Esophagus muscularis mucosa (tissue), 4 donors: ENCODE measurements around the gene RHOBTB1. TPM values are rescaled to one million over a fixed set of nuclear protein-coding genes. Genes with fewer than 3 reads are reported as not detected.
"Not testable (repeated sequence)": the region's sequence is repeated elsewhere in the genome, so short reads cannot be mapped to it uniquely, and the experiment has no call there.

ENCODE experiments used
- DNase-seq: peaks from one replicate; pipeline ENCODE4 v3.0.0-alpha.2; 2017; ENCODE audit errors: extremely low spot score
- H3K27ac ChIP-seq, 4 donors: fragments of 200-600 bp; sonication (generic); replicated peaks in 1 of 4; 1 replicate in 3 of 4; 2 replicates in 1 of 4; pipeline ENCODE4 v1.5.1; 2016 to 2019; ENCODE audit warnings: mild to moderate bottlenecking in 1 of 4
- H3K27me3 ChIP-seq, 4 donors: fragments of 200-600 bp; sonication (generic); one replicate each; pipeline versions ENCODE4 v1.5.1 to v1.6.0; 2016 to 2019
- H3K36me3 ChIP-seq, 4 donors: fragments of 200-600 bp; sonication (generic); one replicate each; pipeline ENCODE4 v1.5.1; 2016 to 2019
- H3K4me1 ChIP-seq, 4 donors: fragments of 200-600 bp; sonication (generic); one replicate each; pipeline ENCODE4 v1.5.1; 2016 to 2019
- H3K4me3 ChIP-seq, 4 donors: fragments of 200-600 bp; sonication (generic); 1 replicate in 2 of 4; 2 replicates in 2 of 4; pipeline ENCODE4 v1.5.1; 2016 to 2019; ENCODE audit warnings: mild to moderate bottlenecking in 4 of 4, moderate library complexity in 1 of 4
- H3K9me3 ChIP-seq, 4 donors: fragments of 200-600 bp; sonication (generic); 1 replicate in 3 of 4; 2 replicates in 1 of 4; pipeline ENCODE4 v1.5.1; 2016 to 2019
- EP300 ChIP-seq: sonication (generic); formaldehyde crosslinking; IDR thresholded peaks from one replicate; pipeline ENCODE4 v1.6.1; 2017; ENCODE audit warnings: antibody characterized with exemption
- POLR2A ChIP-seq: fragments of 450-650 bp; IDR thresholded peaks from one replicate; pipeline ENCODE4 v1.6.1; 2017; ENCODE audit warnings: antibody characterized with exemption, moderate library complexity, mild to moderate bottlenecking, low read depth
- POLR2AphosphoS5 ChIP-seq, 2 donors: sonication (generic); formaldehyde crosslinking; IDR thresholded peaks; one replicate each; pipeline ENCODE4 v1.6.1; 2017; ENCODE audit warnings: antibody characterized with exemption in 2 of 2
- WGBS: methylation state at CpG from one replicate; pipeline ENCODE4 v1.1.5; 2018; 5-methylcytosine and 5-hydroxymethylcytosine counted together
- intact Hi-C: fragments of 100-400 bp; cut with DNase I; formaldehyde crosslinking; loops from one replicate; pipeline ENCODE4 v1.15.1; 2023
- total RNA-seq, 4 donors: library from RNA; depleted of rRNA; stranded (reverse); fragments of >200 nt; gene quantifications; one replicate each; pipeline versions ENCODE4 v1.1.0 to v1.2.1, GENCODE V29; 2016
- TF ChIP-seq, protein P1 (sequence below), 3 experiments: fragments of 200-600 bp in 2 of 3; fragments of 450-650 bp in 1 of 3; sonication (generic) in 2 of 3; IDR thresholded peaks; one replicate each; pipeline ENCODE4 v1.5.1; 2017 to 2019; ENCODE audit warnings: antibody characterized with exemption in 3 of 3, mild to moderate bottlenecking in 2 of 3, moderate library complexity in 1 of 3

Gene RHOBTB1
- total RNA-seq, 4 donors from 2014 or later: 16.7 to 39.2 (median 20.1) TPM

- DNase-seq: no peak
- H3K27me3 ChIP-seq: no peaks in the 10 kb centered on the region
- H3K4me3 ChIP-seq: no peak overlapping the region
- H3K4me1 ChIP-seq: no peaks in the 10 kb centered on the region
- intact Hi-C loops: no loop called here
- H3K9me3 ChIP-seq: peaks cover 0 to 4% (median 0%) of the 10 kb centered on the region in 4 donors
- WGBS: 100% methylated on average over 1 of the region's 1 CpG
- no peak for TF ChIP-seq POLR2A
- no peak for TF ChIP-seq EP300
- TF ChIP-seq, protein P1, sequence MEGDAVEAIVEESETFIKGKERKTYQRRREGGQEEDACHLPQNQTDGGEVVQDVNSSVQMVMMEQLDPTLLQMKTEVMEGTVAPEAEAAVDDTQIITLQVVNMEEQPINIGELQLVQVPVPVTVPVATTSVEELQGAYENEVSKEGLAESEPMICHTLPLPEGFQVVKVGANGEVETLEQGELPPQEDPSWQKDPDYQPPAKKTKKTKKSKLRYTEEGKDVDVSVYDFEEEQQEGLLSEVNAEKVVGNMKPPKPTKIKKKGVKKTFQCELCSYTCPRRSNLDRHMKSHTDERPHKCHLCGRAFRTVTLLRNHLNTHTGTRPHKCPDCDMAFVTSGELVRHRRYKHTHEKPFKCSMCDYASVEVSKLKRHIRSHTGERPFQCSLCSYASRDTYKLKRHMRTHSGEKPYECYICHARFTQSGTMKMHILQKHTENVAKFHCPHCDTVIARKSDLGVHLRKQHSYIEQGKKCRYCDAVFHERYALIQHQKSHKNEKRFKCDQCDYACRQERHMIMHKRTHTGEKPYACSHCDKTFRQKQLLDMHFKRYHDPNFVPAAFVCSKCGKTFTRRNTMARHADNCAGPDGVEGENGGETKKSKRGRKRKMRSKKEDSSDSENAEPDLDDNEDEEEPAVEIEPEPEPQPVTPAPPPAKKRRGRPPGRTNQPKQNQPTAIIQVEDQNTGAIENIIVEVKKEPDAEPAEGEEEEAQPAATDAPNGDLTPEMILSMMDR (IDR thresholded peaks at IDR 0.05): no peak
- H3K36me3 ChIP-seq: no peaks in the 10 kb centered on the region
- H3K27ac ChIP-seq: no peak overlapping the region
These were observed 101.3 kb downstream of the RHOBTB1 start for GRCh38 chr10:60842694-60843093.

- H3K36me3 ChIP-seq, H3K9me3 ChIP-seq, H3K27me3 ChIP-seq, H3K4me3 ChIP-seq, H3K27ac ChIP-seq, DNase-seq, H3K4me1 ChIP-seq, intact Hi-C loops: not testable (repeated sequence)
- 98% methylated on average over 10 of the region's 10 CpGs for WGBS
These were observed 102.8 kb downstream of the RHOBTB1 start for GRCh38 chr10:60841227-60841626.

- intact Hi-C loops: no loop called here
- Histone ChIP-seq H3K4me1 (no peaks in the 10 kb centered on the region), H3K27ac (no peak overlapping the region), H3K4me3 (no peak overlapping the region), H3K27me3 (no peaks in the 10 kb centered on the region), H3K9me3 (no peaks in the 10 kb centered on the region), H3K36me3 (no peaks in the 10 kb centered on the region)
- no peak for DNase-seq
- TF ChIP-seq EP300: no peak
- WGBS: 100% methylated on average over 2 of the region's 2 CpGs
These were observed 108.9 kb downstream of the RHOBTB1 start for GRCh38 chr10:60835049-60835448.

DNA sequence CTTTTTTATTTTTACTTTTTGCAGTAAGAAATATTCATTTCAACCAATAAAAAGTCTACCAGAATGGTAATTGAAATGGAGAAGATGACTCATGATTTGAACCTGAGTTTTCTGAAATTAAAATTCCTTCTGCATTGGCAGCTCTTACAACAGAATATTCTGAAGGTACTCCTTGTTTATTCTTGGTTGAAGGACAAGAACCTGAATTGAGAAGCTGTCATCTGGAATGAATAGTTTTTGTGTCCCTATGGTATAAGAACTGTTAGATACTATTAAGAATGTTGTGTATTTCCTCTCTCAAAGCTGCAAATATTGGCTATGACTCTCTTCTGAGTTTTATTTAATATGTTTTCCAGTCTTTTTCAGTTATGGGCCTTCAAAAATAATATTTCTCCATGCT, 109.6 kb downstream of the RHOBTB1 start:
- Histone ChIP-seq H3K27me3 (no peaks in the 10 kb centered on the region), H3K36me3 (no peaks in the 10 kb centered on the region), H3K27ac (no peak overlapping the region), H3K4me1 (no peaks in the 10 kb centered on the region), H3K9me3 (no peaks in the 10 kb centered on the region), H3K4me3 (no peak overlapping the region)
- no peak for DNase-seq
- TF ChIP-seq, protein P1 (IDR thresholded peaks at IDR 0.05): no peak
- TF ChIP-seq POLR2AphosphoS5 (IDR thresholded peaks at IDR 0.05) (no peak), POLR2A (no peak), EP300 (no peak)
- intact Hi-C loops: no loop called here

DNA sequence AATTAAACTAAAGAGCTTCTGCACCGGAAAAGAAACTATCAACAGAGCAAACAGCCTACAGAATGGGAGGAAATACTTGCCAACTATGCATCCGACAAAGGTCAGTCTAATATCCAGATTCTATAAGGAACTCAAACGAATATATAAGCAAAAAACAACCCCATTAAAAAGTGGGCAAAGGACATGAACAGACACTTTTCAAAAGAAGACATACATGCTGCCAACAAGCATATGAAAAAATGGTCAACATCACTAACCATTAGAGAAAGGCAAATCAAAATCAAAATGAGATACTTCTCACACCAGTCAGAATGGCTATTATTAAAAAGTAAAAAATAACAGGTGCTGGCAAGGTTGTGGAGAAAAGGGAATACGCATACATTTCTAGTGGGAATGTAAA, 111.8 kb downstream of the RHOBTB1 start:
- H3K27me3 ChIP-seq, H3K27ac ChIP-seq, intact Hi-C loops, DNase-seq, H3K4me3 ChIP-seq, H3K36me3 ChIP-seq, H3K9me3 ChIP-seq: not testable (repeated sequence)
- WGBS: 90% methylated on average over 4 of the region's 4 CpGs
- H3K4me1 ChIP-seq: peaks cover 0 to 12% (median 2%) of the 10 kb centered on the region in 4 donors

GRCh38 chr10:60828489-60828852, 115.5 kb downstream of the RHOBTB1 start:
- Histone ChIP-seq H3K27ac (no peak overlapping the region), H3K36me3 (no peaks in the 10 kb centered on the region), H3K9me3 (no peaks in the 10 kb centered on the region), H3K4me3 (no peak overlapping the region), H3K27me3 (no peaks in the 10 kb centered on the region), H3K4me1 (peaks cover 0 to 12% (median 3%) of the 10 kb centered on the region in 4 donors)
- DNase-seq: no peak
- WGBS: 36% methylated on average over 1 of the region's 1 CpG
- TF ChIP-seq, protein P1 (IDR thresholded peaks at IDR 0.05): no peak
- TF ChIP-seq POLR2A: no peak
- TF ChIP-seq POLR2AphosphoS5 (IDR thresholded peaks at IDR 0.05): no peak
- TF ChIP-seq EP300: no peak
- intact Hi-C loops: no loop called here
